ENCODE data around the gene DEFB123.

- TF ChIP-seq POLR2A (IDR thresholded peaks at IDR 0.05; ENCODE audit: low read depth, low read length): no peak
- TF ChIP-seq TAF1 (IDR thresholded peaks at IDR 0.05; ENCODE audit: low read depth, low read length): no peak
- no peak for TF ChIP-seq POLR2AphosphoS5 (IDR thresholded peaks at IDR 0.05; ENCODE audit: low read depth, low read length)
- TF ChIP-seq POU2F2 (IDR thresholded peaks at IDR 0.05; ENCODE audit: low read depth, low read length): no peak
- no peak for TF ChIP-seq SPI1 (IDR thresholded peaks at IDR 0.05; ENCODE audit: low read depth, low read length)
Observed at GRCh38 chr20:31446084-31446819, 5.8 kb downstream of the DEFB123 start.
